Hepatocyte (in vitro differentiated cells): ENCODE data around the gene SH3GL2. TPM values are rescaled to one million over a fixed set of nuclear protein-coding genes. Genes with fewer than 3 reads are reported as not detected.

Experiments used
- DNase-seq: peaks from one replicate; pipeline ENCODE4 v3.0.0-alpha.2; 2016; ENCODE audit warnings: low spot score
- H2AFZ ChIP-seq: fragments of 200-600 bp; sonication (generic); 2 replicates; pipeline ENCODE4 v1.6.0; 2016; ENCODE audit warnings: antibody characterized with exemption, mild to moderate bottlenecking
- H3K27ac ChIP-seq: fragments of 200-600 bp; sonication (generic); 2 replicates; pipeline ENCODE4 v1.5.1; 2016; ENCODE audit warnings: mild to moderate bottlenecking
- H3K27me3 ChIP-seq: fragments of 200-600 bp; sonication (generic); 2 replicates; pipeline ENCODE4 v1.6.1; 2016
- H3K36me3 ChIP-seq: fragments of 200-600 bp; sonication (generic); replicated peaks from 2 replicates; pipeline ENCODE4 v1.5.1; 2016; ENCODE audit warnings: low read depth; ENCODE audit not compliant: insufficient read depth
- H3K4me1 ChIP-seq: fragments of 200-600 bp; sonication (generic); 2 replicates; pipeline ENCODE4 v1.5.1; 2016; ENCODE audit warnings: mild to moderate bottlenecking, moderate library complexity; ENCODE audit not compliant: insufficient read depth
- H3K4me2 ChIP-seq: fragments of 200-600 bp; sonication (generic); 2 replicates; pipeline ENCODE4 v1.6.0; 2016
- H3K4me3 ChIP-seq: fragments of 200-600 bp; sonication (generic); 2 replicates; pipeline ENCODE4 v1.5.1; 2016; ENCODE audit warnings: mild to moderate bottlenecking
- H3K79me2 ChIP-seq: fragments of 200-600 bp; sonication (generic); 2 replicates; pipeline ENCODE4 v1.6.0; 2017; ENCODE audit warnings: mild to moderate bottlenecking
- H3K9me2 ChIP-seq: fragments of 200-600 bp; sonication (generic); replicated peaks from 2 replicates; pipeline ENCODE4 v1.6.0; 2017; ENCODE audit warnings: mild to moderate bottlenecking; ENCODE audit not compliant: insufficient read depth
- H3K9me3 ChIP-seq: fragments of 200-600 bp; sonication (generic); 2 replicates; pipeline ENCODE4 v1.5.1; 2016; ENCODE audit warnings: low read depth, mild to moderate bottlenecking
- H4K20me1 ChIP-seq: fragments of 200-600 bp; sonication (generic); 2 replicates; pipeline ENCODE4 v1.6.0; 2016; ENCODE audit warnings: mild to moderate bottlenecking; ENCODE audit not compliant: insufficient read depth, poor library complexity, severe bottlenecking
- EZH2 ChIP-seq: fragments of 200-600 bp; sonication (generic); IDR thresholded peaks from 2 replicates; pipeline ENCODE4 v1.6.1; 2016; ENCODE audit warnings: antibody characterized with exemption, mild to moderate bottlenecking, borderline replicate concordance
- EZH2phosphoT487 ChIP-seq: fragments of 200-600 bp; sonication (generic); IDR thresholded peaks from one replicate; pipeline ENCODE4 v1.6.1; 2018; ENCODE audit warnings: antibody characterized with exemption, mild to moderate bottlenecking, low read depth, moderate library complexity; ENCODE audit not compliant: unreplicated experiment, severe bottlenecking
- WGBS: methylation state at CpG from one replicate; pipeline ENCODE4 v1.1.6; 2016; ENCODE audit warnings: low lambda C conversion rate; ENCODE audit errors: missing lambda C conversion rate; 5-methylcytosine and 5-hydroxymethylcytosine counted together
- polyA plus RNA-seq: library from polyadenylated mRNA; unstranded; fragments of >200 nt; fragmentation: Nextera tagmentation; extraction: Ambion mirVana; gene quantifications from 2 replicates; pipeline ENCODE4 v1.2.1, GENCODE V29; 2016
- total RNA-seq: library from RNA; depleted of rRNA; stranded (reverse); fragments of >200 nt; gene quantifications from 2 replicates; pipeline ENCODE4 v1.2.3, GENCODE V29; 2014
- TF ChIP-seq, protein P1 (sequence below): fragments of 200-600 bp; sonication (generic); IDR thresholded peaks from 2 replicates; pipeline ENCODE4 v1.5.1; 2016; ENCODE audit warnings: antibody characterized with exemption, mild to moderate bottlenecking; ENCODE audit not compliant: poor library complexity

The SH3GL2 gene
- total and polyA plus RNA-seq, 2 experiments from 2014 or later = 2.8 to 5.8 TPM

DNA sequence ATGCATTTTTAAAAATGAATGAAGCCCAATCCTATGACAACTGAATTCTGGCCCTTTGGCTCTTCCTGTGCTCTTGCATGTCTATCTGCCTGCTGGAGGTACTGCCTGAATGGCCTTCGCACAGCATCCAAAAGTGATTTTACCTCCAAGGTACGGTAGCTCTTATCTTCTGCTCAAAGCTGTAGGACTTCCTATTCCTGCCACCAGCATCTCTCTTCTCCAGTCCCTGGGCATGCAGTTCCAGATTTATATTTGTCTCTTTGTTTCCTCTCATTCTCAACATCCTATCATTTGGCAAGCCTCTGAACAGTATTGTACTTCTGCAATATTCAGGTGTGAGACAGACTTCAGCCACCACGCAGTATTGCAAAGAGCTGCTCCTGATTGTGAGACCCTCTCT lies 43.7 kb upstream of the SH3GL2 start:
- Histone ChIP-seq H2AFZ (no peak overlapping the region), H3K79me2 (no peaks in the 10 kb centered on the region), H3K4me2 (no peak overlapping the region), H4K20me1 (no peaks in the 10 kb centered on the region), H3K9me2 (no peaks in the 10 kb centered on the region), H3K4me3 (no peak overlapping the region), H3K27me3 (peaks cover 4% of the 10 kb centered on the region), H3K36me3 (no peaks in the 10 kb centered on the region), H3K9me3 (no peaks in the 10 kb centered on the region), H3K27ac (no peak overlapping the region), H3K4me1 (no peaks in the 10 kb centered on the region)
- 96% methylated on average over 3 of the region's 3 CpGs for WGBS
- DNase-seq = no peak
- TF ChIP-seq EZH2 (no peak), EZH2phosphoT487 (no peak)
- TF ChIP-seq, protein P1, sequence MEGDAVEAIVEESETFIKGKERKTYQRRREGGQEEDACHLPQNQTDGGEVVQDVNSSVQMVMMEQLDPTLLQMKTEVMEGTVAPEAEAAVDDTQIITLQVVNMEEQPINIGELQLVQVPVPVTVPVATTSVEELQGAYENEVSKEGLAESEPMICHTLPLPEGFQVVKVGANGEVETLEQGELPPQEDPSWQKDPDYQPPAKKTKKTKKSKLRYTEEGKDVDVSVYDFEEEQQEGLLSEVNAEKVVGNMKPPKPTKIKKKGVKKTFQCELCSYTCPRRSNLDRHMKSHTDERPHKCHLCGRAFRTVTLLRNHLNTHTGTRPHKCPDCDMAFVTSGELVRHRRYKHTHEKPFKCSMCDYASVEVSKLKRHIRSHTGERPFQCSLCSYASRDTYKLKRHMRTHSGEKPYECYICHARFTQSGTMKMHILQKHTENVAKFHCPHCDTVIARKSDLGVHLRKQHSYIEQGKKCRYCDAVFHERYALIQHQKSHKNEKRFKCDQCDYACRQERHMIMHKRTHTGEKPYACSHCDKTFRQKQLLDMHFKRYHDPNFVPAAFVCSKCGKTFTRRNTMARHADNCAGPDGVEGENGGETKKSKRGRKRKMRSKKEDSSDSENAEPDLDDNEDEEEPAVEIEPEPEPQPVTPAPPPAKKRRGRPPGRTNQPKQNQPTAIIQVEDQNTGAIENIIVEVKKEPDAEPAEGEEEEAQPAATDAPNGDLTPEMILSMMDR = no peak

GRCh38 chr9:17536027-17536426 lies 42.8 kb upstream of the SH3GL2 start:
- H3K4me1 ChIP-seq = no peaks in the 10 kb centered on the region
- TF ChIP-seq EZH2 (no peak), EZH2phosphoT487 (no peak)
- TF ChIP-seq, protein P1 = no peak
- no peaks in the 10 kb centered on the region for H3K9me2 ChIP-seq
- no peaks in the 10 kb centered on the region for H3K79me2 ChIP-seq
- no peaks in the 10 kb centered on the region for H3K36me3 ChIP-seq
- H4K20me1 ChIP-seq = no peaks in the 10 kb centered on the region
- no peak overlapping the region for H3K27ac ChIP-seq
- no peak for DNase-seq
- no peak overlapping the region for H3K4me2 ChIP-seq
- H3K4me3 ChIP-seq = no peak overlapping the region
- H3K9me3 ChIP-seq = no peaks in the 10 kb centered on the region
- peaks cover 4% of the 10 kb centered on the region for H3K27me3 ChIP-seq
- no peak overlapping the region for H2AFZ ChIP-seq
- 92% methylated on average over 7 of the region's 7 CpGs for WGBS

DNA sequence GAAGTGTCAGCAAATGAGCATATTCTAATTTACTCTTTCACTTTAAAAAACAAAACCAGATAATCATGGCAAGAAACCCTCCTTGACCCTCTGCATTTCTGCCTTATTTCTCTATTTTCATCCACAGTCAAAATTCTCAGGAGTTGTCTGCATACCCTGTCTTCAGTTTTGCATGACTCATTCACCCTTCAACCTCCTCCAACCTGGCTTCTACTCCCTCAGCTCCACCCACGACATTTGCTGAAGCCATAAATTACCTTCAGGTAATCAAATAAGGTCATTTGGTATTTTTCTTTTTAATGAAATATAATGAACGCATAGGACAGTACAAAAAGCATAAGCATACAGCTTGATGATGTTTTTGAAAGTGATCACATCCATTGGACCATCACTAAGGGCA lies 27.8 kb upstream of the SH3GL2 start:
- Histone ChIP-seq H2AFZ (no peak overlapping the region), H3K27ac (no peak overlapping the region), H4K20me1 (no peaks in the 10 kb centered on the region), H3K9me2 (no peaks in the 10 kb centered on the region), H3K27me3 (no peaks in the 10 kb centered on the region), H3K4me1 (no peaks in the 10 kb centered on the region), H3K79me2 (no peaks in the 10 kb centered on the region), H3K4me3 (no peak overlapping the region), H3K4me2 (no peak overlapping the region), H3K9me3 (no peaks in the 10 kb centered on the region), H3K36me3 (no peaks in the 10 kb centered on the region)
- 76% methylated on average over 2 of the region's 2 CpGs for WGBS
- no peak for DNase-seq
- TF ChIP-seq, protein P1 = no peak
- TF ChIP-seq EZH2phosphoT487 (no peak), EZH2 (no peak)
